ENCODE measurements around the gene BMAL1.

BMAL1 gene

GRCh38 chr11:13343931-13344717 lies 66.5 kb downstream of the BMAL1 start:
- peak; percentile 54 for DNase-seq (ENCODE audit: low read depth)

DNA sequence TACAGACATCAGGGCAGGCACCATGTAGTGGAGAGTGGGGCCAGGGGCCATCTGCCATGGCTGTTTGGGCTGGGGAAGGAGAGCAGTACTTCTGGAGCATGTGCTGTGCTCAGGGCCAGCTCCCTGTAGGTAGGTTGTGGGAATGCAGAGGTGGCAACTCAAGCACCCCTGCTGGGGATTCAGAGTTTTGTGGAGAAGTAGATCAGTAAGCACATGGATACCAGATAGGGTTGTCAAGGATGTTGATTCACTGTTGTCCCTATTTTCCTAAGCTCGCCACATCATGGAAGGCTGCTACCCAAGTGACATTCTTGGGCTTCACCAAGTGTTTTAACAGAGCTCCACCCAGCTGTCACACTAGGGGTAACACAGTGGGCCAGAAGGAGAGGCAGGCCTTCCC lies 67.2 kb downstream of the BMAL1 start:
- no peak for DNase-seq (ENCODE audit: low read depth)

DNA sequence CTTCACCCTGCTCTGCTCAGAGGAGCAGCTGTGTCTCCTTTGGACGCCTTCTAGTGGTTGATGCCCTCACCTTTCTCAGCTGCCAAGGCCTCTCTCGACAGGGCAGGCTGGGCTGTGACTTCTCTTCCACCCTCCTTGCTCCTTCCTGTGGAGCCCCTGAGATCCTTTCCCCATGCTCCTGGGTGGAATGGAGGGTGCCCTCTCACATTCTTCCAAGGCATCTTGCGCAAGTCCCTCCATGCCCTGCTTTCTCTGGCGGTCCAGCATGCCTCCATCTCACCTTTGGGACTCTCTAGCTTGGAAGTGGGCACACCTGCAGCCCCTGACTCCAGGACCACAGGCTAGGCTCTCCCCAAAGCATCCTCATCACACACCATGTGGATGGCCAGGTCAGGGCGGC lies 68.9 kb downstream of the BMAL1 start:
- DNase-seq (ENCODE audit: low read depth) = no peak

DNA sequence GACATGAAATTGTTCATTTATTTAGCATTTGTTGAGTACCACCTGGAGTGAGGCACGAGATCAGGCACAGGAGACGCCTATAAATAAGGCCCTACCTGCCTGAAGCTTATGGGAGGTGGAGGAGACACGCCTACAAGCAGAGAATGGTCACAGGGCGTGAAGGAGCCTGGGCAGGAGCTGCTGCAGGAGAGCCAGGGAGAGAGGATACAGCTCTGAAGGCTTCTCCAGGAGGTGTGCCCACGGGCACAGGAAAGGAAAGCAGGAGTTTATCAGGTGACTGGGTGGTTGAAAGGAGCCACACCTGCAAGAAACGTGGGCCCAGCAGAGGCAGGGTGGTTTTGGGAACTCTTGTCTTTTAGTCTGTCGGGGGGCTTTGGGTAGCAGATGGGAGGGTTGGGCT lies 70.3 kb downstream of the BMAL1 start:
- DNase-seq (ENCODE audit: low read depth) = no peak

GRCh38 chr11:13348305-13348704 lies 70.7 kb downstream of the BMAL1 start:
- no peak for DNase-seq (ENCODE audit: low read depth)

GRCh38 chr11:13349046-13349445 lies 71.5 kb downstream of the BMAL1 start:
- DNase-seq (ENCODE audit: low read depth) = no peak

DNA sequence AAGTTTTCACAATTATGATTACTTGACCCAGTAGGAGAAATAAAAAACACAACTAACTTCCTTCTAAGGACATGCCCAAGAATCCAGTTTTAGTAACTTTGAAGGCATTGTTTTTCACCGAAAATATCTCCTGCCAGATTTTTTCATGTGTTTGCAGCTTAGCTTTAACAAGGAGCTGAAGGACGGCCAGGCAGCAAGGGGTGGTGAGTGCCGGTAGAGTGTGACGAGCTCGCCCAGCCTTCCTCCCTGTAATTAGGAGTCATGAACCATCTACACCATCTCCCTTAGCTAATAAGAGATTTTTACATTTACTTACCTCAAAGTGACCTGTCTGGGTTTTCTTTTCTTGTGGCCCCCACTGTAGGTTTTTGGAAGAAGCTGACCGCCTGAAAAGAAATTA lies 72.0 kb downstream of the BMAL1 start:
- no peak for DNase-seq (ENCODE audit: low read depth)

GRCh38 chr11:13352711-13353110 lies 75.1 kb downstream of the BMAL1 start:
- DNase-seq (ENCODE audit: low read depth) = no peak

- no peak for DNase-seq (ENCODE audit: low read depth)
Measured at GRCh38 chr11:13354335-13354734, 76.7 kb downstream of the BMAL1 start.

GRCh38 chr11:13355191-13355590 lies 77.6 kb downstream of the BMAL1 start:
- no peak for DNase-seq (ENCODE audit: low read depth)

GRCh38 chr11:13357232-13357631 lies 79.6 kb downstream of the BMAL1 start:
- no peak for DNase-seq (ENCODE audit: low read depth)

DNA sequence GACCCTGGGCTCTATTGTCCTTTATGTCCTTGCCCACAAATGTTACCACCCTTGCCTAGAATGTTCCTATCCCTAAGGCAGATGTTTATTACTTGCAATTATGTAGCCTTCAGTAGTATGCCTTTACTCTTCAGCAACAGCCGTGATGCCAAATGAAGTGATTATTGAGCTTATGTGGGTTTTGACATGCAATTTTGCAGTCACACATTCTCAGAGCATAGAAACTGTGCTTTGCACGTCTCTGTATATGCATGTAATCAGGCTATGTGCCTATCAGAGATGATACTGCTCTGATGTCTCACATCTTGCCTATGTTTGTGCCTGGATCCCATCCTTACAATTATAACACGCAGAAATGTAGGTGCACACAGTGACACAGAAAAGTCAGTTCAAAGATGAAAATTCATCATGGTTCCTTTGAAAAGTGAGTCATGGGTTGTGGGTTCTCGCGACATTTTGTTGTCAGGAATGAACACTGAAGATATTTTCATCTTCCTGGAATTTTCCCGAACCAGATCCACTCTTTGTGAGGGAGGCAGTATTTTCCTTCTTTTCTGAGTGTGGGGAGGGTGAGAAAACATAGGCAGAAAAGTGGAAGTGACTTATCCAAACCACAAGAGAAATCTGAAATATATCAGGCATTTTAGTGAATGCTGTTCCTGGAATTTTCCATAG lies 81.1 kb downstream of the BMAL1 start:
- DNase-seq (ENCODE audit: low read depth) = no peak

- DNase-seq (ENCODE audit: low read depth) = no peak
Measured at GRCh38 chr11:13362596-13363109, 85.1 kb downstream of the BMAL1 start.

- DNase-seq (ENCODE audit: low read depth) = no peak
Measured at GRCh38 chr11:13364388-13364787, 86.8 kb downstream of the BMAL1 start.

DNA sequence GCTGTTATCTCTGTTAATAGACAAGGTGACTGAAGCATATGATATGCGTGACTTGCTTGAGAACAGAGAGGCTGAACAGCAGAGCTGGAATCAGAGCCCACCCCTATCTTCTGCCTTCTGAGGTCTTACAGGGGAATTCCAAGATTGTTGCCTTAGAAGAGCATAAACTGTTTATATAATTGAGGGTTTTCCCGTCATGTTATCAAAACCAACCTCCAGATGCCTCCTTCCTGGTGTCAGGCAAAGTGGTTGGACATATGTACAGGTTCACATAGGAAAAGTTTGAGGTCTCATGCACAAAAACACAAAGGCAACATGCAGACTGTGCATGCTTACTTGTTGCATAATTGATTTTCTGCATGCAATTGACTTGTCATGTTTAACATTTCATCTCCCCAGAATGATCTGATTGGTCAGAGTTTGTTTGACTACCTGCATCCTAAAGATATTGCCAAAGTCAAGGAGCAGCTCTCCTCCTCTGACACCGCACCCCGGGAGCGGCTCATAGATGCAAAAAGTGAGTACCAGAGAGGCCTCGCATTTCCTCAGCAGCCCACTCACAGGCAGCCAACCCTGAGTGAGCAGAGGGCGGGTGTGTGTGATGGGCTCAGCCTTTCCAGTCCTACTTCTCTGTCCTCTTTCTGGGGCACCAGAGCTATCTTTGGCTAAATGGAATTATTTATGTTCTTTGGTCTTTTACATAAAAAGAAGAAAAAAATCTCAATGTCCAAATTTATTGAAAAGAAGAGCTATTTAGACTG lies 88.9 kb downstream of the BMAL1 start:
- DNase-seq (ENCODE audit: low read depth) = no peak

GRCh38 chr11:13367115-13367514 lies 89.5 kb downstream of the BMAL1 start:
- no peak for DNase-seq (ENCODE audit: low read depth)

DNA sequence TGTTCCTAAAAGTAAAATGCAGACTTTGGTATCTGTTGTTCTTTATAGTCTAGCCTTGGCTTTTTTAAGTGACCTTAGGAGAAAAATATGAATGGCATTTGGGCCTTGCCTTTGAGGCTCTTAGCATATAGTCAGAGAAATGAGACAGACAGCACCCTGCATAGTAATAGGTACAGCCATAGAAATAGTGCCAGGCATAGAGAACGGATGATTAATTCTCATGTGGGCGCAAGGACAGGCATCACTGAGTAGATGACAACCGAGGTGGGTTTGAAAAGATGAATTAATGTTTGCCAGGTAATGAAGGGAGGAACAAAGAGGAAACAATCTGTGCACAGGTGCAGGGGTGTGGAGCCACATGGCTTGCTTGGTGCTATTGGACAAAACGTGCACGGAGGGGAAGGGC lies 90.5 kb downstream of the BMAL1 start:
- no peak for DNase-seq (ENCODE audit: low read depth)

- no peak for DNase-seq (ENCODE audit: low read depth)
Measured at GRCh38 chr11:13373216-13373615, 95.6 kb downstream of the BMAL1 start.

DNA sequence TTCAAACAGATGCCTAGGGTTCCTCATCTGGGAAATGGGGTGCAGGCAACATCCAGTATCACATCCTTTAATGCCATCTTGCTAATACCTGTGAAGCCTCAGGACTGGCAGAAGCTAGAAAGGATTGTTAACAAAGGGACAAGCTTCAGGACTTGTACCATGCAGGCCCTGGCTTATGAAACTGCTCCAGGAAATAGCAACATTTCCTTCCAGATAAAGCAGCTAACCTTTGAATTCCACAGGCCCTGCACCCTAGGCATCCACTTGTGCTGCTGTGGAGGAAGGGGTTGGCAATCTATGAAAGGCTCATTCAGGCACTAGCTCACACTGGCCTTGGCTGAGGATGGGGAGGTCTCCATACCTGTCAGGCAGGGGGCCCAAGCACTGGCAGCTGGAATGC lies 98.2 kb downstream of the BMAL1 start:
- DNase-seq (ENCODE audit: low read depth) = no peak

- no peak for DNase-seq (ENCODE audit: low read depth)
Measured at GRCh38 chr11:13376402-13376801, 98.8 kb downstream of the BMAL1 start.

- DNase-seq (ENCODE audit: low read depth) = no peak
Measured at GRCh38 chr11:13376838-13377237, 99.2 kb downstream of the BMAL1 start.

GRCh38 chr11:13378316-13378715 lies 100.7 kb downstream of the BMAL1 start:
- DNase-seq (ENCODE audit: low read depth) = no peak

DNA sequence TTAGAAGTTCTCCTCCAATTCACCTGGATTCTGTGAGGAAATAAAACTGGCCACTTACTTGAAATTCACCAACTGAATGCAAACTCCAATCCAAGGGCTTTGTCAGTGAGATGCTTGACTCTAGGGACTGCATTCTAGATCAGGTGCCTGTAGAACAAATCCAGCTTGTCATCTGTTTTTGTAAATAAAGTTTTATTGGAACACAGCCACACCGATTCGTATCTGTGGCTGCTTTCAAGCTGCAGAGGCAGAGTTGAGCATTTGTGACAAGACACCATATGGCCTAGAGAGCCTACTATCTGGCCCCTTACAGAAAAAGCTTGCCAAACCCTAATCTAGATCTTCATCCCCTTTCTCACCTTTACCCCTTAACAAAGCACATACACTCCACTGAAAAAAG lies 103.1 kb downstream of the BMAL1 start:
- DNase-seq (ENCODE audit: low read depth) = no peak

Data from stimulated activated CD8-positive, alpha-beta memory T cell treated with anti-CD3 and anti-CD28 coated beads, Interleukin-12 subunit alpha, Interleukin-12 subunit beta, amount 100 ng/mL, for 1 hour (primary cell).